GM21786 (cell line): Measurements from ENCODE around the gene SP3.
A peak's percentile ranks its signal among the peaks of the same experiment; 100 is the strongest.

ENCODE experiments used
- ATAC-seq: cut with Tn5 transposase; IDR thresholded peaks from one replicate; pipeline ENCODE4 v1.9.1; 2021; ENCODE audit not compliant: unreplicated experiment

Gene SP3

GRCh38 chr2:173965372-173966025, at the start of gene SP3:
Gene SP3, minus strand, starts transcription at chr2:173965373. Its CDS starts 202 bp downstream, at chr2:173965171.
- ATAC-seq: peak; percentile 77

- no peak for ATAC-seq
Measured at GRCh38 chr2:174014699-174015070, 49.5 kb upstream of the SP3 start.

- no peak for ATAC-seq
Measured at GRCh38 chr2:174014011-174014698, 49.0 kb upstream of the SP3 start.

- no peak for ATAC-seq
Measured at GRCh38 chr2:174013315-174013751, 48.2 kb upstream of the SP3 start.

- ATAC-seq: no peak
Measured at GRCh38 chr2:174012347-174013314, 47.5 kb upstream of the SP3 start.

GRCh38 chr2:174011796-174012195, 46.6 kb upstream of the SP3 start:
- ATAC-seq: no peak

GRCh38 chr2:174011173-174011572, 46.0 kb upstream of the SP3 start:
- ATAC-seq: no peak

GRCh38 chr2:174009488-174010223, 44.5 kb upstream of the SP3 start:
- ATAC-seq: no peak

GRCh38 chr2:174008720-174009119, 43.5 kb upstream of the SP3 start:
- ATAC-seq: no peak

- no peak for ATAC-seq
Measured at GRCh38 chr2:174007010-174007409, 41.8 kb upstream of the SP3 start.

- no peak for ATAC-seq
Measured at GRCh38 chr2:174005801-174006419, 40.7 kb upstream of the SP3 start.

GRCh38 chr2:174004905-174005605, 39.9 kb upstream of the SP3 start:
- ATAC-seq: peak; percentile 85

GRCh38 chr2:174003720-174004695, 38.8 kb upstream of the SP3 start:
- no peak for ATAC-seq

- ATAC-seq: no peak
Measured at GRCh38 chr2:174002679-174003078, 37.5 kb upstream of the SP3 start.

GRCh38 chr2:174001107-174001506, 35.9 kb upstream of the SP3 start:
- no peak for ATAC-seq

GRCh38 chr2:173999724-174000123, 34.6 kb upstream of the SP3 start:
- ATAC-seq: no peak

- no peak for ATAC-seq
Measured at GRCh38 chr2:173999272-173999671, 34.1 kb upstream of the SP3 start.

GRCh38 chr2:173998386-173998785, 33.2 kb upstream of the SP3 start:
- ATAC-seq: no peak

- ATAC-seq: no peak
Measured at GRCh38 chr2:173997753-173998152, 32.6 kb upstream of the SP3 start.
